Effector CD4-positive, alpha-beta T cell (primary cell): Measurements from ENCODE around the gene MTG1.
"Not testable (repeated sequence)": the region's sequence is repeated elsewhere in the genome, so short reads cannot be mapped to it uniquely, and the experiment has no call there.

Experiments
- DNase-seq: peaks from one replicate; pipeline ENCODE4 v3.0.0-alpha.2; 2020

Gene MTG1

DNA sequence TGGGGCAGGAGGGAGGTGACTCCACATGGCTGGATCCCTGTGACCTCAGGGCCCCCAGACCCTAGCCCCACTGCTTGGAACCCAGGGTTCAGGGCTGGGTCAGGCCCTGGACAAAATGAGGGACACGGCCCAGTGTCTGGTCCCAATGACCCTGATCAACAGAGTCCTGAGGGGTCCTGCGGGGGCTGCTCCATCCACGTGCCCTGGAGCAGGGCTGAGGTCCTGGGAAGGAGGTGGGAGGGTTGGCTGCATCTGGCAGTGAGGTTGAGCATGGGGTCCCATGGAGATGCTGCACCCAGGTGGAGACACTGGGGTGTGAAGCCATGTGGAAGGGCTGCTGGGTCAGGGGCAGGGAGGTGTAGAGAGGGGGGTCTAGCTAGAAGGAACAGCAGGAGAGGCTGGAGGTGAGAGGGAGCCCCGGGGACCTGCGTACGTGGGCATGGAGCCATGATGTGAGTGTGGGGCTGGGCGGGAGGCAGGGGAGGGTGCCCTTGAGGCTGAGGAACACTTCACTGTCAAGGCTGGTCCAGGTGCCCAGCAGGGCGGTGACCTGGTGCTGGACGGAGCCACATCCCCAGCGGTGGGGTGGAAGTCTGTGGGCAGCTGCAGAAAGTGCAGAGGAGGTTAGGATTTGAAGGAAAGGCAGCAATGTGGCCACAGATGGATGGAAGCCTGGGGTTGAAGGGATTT lies 60.4 kb downstream of the MTG1 start:
- DNase-seq, result no peak

DNA sequence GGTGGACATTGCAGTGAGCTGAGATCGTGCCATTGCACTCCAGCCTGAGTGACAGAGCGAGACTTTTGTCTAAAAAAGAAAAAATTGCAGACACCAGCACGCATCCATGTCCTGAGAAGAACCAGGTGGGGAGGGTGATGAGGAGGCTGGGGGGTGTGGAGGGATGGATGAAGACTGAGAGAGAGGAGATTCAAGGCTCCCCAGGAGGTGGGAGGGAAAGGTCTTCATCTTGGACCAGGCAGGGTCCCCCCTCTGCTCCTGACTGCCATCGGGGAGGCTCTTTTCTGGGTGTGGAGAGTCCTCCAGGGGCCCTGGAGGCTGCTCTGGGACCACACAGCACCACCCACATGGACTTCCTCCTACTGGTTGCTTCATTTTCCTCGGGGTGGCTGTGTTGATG lies 61.2 kb downstream of the MTG1 start:
- no peak for DNase-seq

DNA sequence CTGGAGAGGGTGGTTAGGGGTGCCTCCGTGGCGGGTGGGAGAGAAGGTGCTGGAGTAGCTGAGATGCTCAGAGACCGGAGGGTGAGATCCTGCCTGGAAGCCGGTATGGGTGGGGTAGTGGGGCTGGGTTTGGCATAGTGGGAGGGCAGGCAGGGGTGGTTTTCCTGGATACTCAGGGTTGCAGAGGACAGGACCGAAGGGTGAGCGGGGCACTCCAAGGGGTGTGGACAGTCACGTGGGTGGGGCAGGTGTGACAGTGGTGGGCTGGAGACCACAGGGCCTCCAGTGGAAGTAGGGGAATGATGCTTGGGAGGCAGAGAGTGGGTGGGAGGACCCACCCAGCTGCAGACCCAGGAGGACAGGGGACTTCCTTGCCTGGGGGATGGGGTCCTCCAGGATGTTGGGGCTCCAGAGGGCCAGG lies 61.7 kb downstream of the MTG1 start:
- no peak for DNase-seq

DNA sequence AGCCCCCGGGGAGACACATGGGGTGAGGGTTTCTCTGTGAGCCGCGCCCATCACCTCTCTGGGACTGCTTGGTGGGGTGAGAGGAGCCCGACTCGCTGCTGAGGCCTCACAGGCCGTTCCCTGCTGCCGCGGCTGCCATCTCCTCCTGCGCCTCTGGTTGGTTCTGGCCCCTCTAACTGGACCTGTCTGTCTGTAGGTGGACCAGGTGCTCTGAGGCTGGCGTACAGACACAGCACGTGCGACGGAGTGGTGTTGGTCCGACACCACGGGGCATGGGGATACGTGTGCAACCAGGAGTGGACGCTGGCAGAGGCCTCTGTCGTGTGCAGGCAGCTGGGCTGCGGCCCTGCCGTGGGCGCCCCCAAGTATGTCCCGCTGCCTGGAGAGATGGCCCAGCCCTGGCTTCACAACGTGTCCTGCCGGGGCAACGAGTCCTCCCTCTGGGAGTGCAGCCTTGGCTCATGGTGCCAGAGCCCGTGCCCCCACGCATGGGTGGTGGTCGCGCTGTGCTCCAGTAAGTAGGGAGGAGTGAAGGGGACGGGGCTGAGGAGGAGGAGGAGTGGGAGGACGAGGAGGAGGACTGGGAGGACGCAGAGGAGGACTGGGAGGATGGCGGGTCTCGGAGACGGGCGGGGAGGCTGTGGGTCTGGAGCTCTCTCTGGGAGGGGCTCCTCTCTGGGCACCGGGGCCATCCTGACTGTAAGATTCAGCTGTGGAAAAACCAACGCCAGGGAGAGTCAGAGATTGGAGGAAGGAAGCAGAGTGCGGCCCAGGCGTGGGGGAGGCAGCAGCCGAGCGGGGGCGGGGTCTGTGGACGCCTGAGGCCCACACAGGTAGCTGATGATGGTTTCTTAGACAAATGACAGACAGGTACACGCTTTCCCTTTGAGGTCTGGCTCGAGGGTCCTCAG lies 62.3 kb downstream of the MTG1 start:
- DNase-seq, result no peak

DNA sequence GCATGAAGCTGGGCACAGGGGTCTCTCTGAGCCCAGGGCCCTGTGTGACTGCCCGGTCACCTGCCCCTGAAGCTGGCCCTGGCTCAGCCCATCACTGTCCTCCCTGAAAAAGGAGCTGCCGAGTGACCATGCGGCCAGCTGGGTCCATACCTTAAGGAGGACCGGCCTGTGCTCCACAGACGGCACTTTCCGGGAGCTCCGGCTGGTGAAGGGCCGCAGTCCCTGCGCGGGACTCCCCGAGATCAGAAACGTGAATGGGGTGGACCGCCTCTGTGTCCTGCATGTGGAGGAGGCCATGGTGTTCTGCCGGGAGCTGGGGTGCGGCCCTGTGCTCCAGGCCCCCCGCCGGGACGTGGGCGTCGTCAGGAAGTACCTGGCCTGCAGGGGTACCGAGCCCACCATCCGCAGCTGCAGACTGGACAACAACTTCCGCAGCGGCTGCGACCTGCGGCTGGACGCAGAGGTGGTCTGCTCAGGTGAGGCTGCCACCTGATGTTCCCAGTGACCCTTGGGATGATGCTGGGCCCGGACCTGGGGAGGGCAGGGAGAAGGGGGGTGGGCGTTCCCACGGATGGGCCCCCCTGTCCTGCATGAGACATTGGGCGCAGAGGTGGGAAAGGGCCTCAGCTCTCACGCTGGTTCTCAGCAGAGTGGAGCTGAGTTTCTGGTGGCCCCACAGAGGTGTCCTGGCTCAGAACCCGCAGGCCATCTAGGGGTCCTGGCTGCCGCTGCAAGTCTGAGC lies 63.3 kb downstream of the MTG1 start:
- no peak for DNase-seq

DNA sequence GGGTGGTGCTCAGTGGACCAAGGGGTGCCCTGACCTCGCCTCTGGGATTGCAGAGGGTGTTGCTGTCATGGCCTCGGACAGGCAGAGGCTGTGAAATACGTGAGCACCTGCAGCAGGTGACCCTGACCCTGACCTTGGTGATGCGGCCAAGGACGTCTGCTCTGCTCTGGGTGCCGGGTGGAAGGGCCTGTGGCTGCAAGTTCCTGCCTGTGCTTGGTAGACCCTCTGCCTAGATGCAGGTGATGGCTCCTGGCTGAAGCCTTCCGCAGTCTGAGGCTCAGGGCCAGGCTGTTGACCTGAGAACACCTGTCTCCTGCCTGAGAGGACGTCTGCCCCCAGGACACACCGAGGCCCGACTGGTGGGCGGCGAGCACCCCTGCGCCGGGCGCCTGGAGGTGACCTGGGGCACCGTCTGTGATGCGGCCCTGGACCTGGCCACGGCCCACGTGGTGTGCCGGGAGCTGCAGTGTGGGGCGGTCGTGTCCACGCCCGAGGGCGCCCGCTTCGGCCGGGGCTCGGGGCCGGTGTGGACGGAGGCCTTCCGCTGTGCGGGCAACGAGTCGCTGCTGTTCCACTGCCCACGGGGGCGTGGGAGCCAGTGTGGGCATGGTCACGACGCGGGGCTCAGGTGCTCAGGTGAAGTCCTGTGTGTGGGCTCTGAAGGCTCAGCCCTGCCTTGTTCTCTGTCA lies 64.2 kb downstream of the MTG1 start:
- no peak for DNase-seq

DNA sequence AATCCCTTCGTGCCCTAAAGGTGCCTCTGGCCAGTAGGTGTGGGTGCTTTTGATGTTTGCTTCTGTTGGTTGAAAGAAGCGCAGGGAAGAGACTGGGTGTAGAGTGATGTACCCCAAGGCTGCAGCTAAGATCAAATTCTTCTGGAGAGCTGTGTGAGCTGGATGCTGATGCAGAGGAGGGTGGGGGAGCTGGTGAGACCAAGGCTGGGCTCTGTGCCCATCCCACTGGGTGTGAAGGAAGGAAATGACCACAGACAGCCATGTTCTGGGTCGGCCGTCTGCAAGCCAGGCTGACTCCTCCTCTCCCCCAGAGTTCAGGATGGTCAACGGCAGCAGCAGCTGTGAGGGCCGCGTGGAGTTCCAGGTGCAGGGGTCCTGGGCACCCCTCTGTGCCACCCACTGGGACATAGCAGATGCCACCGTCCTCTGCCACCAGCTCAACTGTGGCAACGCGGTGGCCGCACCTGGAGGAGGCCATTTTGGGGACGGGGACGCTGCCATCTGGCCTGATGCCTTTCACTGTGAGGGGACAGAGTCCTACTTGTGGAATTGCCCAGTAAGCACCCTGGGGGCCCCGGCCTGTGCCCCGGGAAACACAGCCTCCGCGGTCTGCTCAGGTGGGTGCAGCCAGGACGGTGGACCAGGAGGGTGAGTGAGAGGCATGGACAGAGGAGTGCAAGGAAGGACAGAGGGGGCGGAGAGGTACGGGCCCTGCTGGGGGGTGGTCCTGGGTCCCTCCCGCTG lies 64.9 kb downstream of the MTG1 start:
- no peak for DNase-seq

DNA sequence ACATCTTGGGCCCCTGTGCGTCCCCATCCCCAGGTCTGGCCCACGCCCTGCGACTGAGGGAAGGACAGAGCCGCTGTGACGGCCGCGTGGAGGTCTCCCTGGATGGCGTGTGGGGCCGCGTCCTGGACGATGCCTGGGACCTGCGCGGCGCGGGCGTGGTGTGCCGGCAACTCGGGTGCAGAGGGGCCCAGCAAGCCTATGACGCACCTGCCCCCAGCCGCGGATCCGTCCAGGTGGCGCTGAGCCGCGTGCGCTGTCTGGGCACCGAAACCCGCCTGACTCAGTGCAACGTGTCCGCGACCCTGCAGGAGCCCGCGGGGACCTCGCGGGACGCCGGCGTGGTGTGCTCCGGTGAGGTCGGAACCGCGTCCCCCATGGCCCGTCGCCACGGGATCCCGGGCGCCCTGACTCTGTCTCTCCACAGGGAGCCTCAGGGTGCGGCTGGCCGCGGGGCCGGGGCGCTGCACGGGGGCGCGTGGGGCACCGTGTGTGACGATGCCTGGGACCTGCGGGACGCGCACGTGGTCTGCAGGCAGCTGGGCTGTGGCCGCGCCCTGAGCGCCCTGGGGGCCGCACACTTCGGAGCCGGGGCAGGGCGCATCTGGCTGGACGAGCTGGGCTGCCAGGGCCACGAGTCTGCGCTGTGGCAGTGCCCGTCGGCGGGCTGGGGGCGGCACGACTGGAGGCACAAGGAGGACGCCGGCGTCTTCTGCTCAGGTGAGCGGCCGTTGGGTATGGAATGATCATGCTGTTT lies 65.7 kb downstream of the MTG1 start:
- DNase-seq, result no peak

DNA sequence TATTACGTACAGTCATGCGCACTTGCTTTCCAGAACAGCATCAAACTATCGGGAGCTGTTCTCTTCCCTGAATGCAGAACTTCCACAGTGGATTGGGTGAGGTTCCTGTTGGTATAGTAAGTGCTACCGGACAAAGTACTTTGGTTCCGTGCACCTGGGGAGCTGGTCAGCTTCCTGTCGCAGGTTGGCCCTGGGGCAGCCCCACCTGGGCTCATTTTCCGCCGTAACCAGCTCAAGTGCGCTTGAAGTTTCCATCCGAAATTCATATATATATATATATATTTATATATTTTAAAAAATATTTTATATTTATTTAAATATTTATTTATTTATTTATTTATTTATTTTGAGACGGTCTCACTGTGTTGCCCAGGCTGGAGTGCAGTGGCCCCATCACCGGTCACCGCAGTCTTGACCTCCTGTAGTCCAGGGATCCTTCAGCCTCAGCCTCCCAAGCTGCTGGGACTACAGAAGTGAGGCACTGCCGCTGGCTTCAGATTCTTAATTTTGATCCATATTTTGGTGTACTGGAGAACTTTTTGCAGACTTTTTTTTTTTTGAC lies 66.3 kb downstream of the MTG1 start:
- DNase-seq, result no peak

DNA sequence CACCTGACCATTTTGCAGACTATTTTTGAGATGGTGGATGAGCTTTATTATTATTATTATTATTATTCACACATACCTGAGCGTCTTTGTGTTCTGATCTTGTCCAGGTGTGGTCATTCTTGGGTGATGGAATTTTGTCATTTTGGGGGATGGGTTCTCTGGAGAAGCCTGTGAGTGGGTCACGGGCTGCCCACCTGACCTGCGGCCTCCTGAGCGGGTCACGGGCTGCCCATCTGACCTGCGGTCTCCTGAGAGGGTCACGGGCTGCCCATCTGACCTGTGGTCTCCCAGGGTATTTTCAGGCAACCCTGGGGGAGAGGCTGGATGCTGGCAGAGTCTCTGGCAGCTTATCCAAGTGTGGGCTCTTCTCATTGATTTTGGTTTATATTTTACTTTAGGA lies 67.1 kb downstream of the MTG1 start:
- no peak for DNase-seq

DNA sequence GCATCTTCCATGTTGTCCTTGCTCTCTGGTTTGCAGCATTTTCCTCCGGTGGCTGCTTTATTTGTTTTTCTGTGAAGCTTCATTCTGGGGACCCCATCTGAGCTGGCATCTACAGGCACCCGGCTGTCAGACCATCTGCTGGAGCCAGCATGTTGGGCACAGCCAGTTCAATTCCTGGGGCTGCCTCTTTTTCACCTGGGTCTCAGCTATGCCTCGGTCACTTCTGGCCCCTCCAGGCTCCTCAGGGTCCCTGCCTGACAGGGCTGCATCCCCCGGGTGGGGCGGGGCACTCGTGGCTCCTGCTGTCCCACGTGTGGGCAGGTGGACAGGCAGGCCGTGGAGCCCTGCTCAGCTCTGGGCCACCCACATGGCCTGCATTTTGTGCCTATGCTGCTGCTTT lies 67.9 kb downstream of the MTG1 start:
- DNase-seq, result no peak

DNA sequence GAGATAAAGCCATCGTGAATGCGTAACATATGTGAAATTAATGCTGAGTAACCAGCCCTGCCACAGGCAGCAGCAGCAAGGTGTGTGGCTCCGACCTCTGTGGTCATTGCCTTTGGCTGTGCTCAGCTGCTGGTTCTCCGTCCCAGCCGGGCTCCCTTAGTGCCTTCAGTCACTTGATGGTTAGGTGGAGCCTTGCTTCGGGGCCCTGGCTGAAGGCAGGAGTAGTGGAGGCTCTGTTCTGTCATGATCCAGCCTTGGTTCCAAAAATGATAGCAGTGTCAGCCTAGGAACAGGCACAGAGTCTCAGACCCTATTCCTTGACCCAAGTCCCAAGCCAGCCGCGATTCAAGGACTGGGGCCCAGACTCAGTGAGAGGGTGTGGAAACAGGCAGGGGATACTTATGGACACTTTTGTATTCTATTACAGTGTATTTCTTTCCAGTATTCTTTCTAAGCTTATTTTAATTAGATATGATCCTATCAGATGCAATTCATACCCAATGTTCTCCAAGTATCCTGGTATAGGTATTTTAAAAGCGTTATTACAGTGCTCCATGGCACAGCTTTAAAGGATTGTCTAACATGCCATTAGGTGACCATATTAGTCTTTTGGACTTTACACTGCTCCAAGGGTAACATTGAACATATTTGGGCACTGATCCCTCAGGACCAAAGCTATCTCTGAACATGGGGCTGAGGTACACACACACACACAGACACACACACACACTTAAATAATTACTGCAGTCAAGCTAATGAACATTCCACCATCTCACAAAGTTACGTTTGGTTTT lies 68.8 kb downstream of the MTG1 start:
- DNase-seq, result no peak

DNA sequence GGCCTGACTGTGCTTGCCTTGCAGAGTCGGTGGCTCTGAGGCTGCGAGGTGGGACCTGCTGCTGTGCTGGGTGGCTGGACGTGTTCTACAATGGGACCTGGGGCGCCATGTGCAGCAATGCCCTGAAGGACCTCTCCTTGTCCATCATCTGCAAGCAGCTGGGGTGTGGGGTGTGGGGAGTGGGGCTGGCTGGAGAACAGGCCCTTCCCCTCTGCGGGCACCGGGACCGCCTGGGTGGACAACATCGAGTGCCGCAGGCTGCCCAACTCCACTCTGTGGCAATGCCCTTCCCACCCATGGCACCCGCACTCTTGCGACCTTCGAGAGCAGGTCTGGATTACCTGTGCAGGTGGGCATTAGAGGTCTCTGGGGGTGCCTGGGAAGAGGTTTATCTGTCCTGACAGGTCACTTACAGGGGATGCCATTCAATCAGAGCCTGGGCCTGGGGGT lies 70.7 kb downstream of the MTG1 start:
- no peak for DNase-seq

DNA sequence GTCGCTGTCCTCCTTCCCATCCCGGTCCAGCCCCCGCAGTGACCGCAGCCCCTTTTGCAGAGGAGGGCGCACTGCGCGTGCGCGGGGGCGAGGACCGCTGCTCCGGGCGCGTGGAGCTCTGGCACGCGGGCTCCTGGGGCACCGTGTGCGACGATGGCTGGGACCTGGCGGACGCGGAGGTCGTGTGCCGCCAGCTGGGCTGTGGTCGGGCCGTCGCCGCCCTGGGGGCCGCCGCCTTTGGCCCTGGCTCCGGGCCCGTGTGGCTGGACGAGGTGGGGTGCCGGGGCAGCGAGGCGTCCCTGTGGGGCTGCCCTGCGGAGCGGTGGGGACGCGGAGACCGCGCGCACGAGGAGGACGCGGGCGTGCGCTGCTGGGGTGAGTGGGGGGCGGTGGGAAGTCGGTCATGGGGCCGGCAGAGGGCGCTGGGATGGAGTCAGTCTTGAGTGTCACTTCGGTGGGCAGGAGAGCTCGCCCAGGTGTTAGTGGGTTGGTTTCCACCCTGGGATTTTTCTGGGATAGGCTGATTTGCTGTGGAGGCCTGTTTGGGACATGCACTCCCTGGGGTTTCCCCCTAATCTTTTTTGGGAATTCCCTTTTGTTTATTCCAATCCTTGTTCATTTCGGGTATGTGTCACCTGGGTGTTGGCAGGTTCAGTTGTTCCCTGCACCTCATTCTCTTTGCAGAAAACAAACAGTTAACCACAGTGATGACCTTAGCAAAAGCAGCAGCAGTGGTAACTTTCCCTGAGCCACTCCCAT lies 71.4 kb downstream of the MTG1 start:
- no peak for DNase-seq

DNA sequence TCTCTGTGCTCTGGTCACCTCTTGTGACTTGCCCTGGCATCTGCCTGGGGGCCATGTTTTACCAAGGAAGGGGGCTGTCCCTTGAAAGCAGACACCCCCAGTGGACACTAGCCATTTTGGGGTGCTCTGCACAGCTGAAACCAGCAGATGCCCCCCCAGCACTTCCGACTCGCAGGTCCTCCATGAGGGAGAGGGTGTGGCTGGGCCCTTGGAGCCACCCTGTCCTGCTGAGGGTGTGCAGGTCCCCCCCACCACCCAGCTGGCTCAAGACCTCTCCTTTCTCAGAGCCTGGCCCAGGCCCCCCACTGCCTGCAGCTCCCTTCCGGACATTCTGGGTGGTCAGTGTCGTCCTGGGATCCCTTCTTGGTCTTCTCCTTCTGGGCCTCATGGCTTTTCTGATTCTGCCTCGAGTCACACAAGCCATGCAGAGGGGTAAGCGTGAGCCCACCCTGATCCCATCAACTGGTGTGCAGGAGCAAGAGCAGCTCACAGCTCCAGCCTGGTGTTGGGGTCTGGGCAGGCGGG lies 72.1 kb downstream of the MTG1 start:
- no peak for DNase-seq

DNA sequence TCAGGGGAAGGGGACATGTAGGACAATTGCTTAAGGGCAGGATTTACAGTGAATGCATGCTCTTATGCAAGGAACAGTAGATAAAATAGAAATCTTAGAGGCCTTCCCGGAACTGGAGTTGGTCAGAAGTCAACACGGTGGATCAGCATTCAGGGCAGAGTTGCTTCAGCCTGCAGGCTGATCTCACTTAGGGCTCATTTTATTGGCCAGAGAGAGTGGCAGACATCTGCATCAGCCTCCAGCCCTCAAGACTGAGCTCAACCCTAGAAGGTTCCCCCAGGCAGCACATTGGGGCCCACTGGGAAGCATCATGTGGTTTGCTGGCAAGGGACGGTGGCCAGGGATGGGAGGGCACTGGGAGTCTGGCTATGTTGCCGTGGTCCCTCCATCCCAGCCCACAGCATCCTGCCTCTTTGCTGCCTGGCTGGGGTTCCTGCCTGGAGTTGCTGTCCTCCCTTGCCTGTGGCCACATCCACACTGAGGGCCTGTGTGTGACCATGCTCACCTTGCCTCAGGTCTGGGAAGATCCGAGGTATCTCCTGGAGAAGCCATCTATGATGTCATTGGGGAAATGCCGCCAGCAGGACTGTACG lies 72.8 kb downstream of the MTG1 start:
- no peak for DNase-seq

DNA sequence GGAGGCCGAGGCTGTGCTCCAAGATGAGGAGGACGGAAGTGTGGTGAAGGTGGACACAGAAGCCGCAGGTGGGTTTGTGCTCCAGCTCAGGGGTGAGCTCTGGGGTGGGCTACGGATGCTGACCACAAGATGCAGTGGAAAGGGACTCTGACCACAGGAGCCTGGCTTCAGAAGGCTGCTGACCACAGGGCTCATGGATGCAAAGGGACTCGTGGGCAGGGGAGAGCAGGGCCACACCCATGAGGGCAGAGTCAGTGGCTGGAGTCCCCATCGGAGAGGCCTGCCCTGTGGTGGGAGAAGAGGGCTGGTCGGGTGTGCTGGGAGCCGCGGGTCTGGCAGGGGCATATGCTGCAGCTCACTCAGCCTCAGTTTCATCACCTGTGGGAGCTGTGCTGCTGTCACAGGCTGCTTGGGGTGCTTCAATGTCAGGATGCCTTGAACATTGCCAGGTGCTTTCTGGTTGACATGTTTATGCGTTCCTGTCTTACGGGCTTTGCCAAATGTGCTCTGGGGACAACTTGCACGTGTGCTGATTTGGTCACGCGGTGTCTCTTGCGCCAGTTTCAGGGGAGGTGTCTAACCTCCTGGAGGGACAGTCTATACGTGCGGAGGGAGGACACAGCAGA lies 73.4 kb downstream of the MTG1 start:
- no peak for DNase-seq

DNA sequence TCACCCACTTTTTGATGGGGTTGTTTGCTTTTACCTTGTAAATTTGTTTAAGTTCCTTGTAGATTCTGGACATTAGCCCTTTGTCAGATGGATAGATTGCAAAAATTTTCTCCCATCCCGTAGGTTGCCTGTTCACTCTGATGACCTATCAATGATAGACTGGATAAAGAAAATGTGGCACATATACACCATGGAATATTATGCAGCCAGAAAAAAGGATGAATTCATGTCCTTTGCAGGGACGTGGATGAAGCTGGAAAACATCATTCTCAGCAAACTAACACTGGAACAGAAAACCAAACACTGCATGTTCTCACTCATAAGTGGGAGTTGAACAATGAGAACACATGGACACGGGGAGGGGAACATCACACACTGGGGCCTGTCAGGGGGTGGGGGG lies 75.2 kb downstream of the MTG1 start:
- DNase-seq, result not testable (repeated sequence)
